ENCODE data around the gene IRAK3. TPM values are rescaled to one million over a fixed set of nuclear protein-coding genes. Genes with fewer than 3 reads are reported as not detected.

The IRAK3 gene
- total RNA-seq, 1 donor from 2014 or later = 4.8 TPM

- no peak for TF ChIP-seq CTCF (IDR thresholded peaks at IDR 0.05; ENCODE audit: borderline replicate concordance)
- intact Hi-C loops (cut with micrococcal nuclease) = no loop called here
- H3K4me1 ChIP-seq = peaks cover 67% of the 10 kb centered on the region
- peaks cover 8% of the 10 kb centered on the region for H3K9me3 ChIP-seq (replicated peaks)
- H3K4me3 ChIP-seq = no peak overlapping the region
- H3K36me3 ChIP-seq = peaks cover 23% of the 10 kb centered on the region
- no peaks in the 10 kb centered on the region for H3K27me3 ChIP-seq (ENCODE audit: low read depth)
- no peak overlapping the region for H3K27ac ChIP-seq (replicated peaks)
- DNase-seq = no peak
Observed at GRCh38 chr12:66164349-66164821, 24.6 kb upstream of the IRAK3 start.

- no peak for DNase-seq
- peaks cover 72% of the 10 kb centered on the region for H3K4me1 ChIP-seq
- no peak overlapping the region for H3K27ac ChIP-seq (replicated peaks)
- H3K9me3 ChIP-seq (replicated peaks) = peaks cover 8% of the 10 kb centered on the region
- intact Hi-C loops (cut with micrococcal nuclease) = no loop called here
- TF ChIP-seq CTCF (IDR thresholded peaks at IDR 0.05; ENCODE audit: borderline replicate concordance) = no peak
- peaks cover 16% of the 10 kb centered on the region for H3K36me3 ChIP-seq
- H3K27me3 ChIP-seq (ENCODE audit: low read depth) = no peaks in the 10 kb centered on the region
- H3K4me3 ChIP-seq = no peak overlapping the region
Observed at GRCh38 chr12:66165141-66165540, 23.9 kb upstream of the IRAK3 start.

- no peak overlapping the region for H3K27ac ChIP-seq (replicated peaks)
- H3K36me3 ChIP-seq = peaks cover 5% of the 10 kb centered on the region
- H3K4me1 ChIP-seq = peaks cover 72% of the 10 kb centered on the region
- H3K4me3 ChIP-seq = no peak overlapping the region
- peaks cover 8% of the 10 kb centered on the region for H3K9me3 ChIP-seq (replicated peaks)
- TF ChIP-seq CTCF (IDR thresholded peaks at IDR 0.05; ENCODE audit: borderline replicate concordance) = no peak
- DNase-seq = no peak
- no peaks in the 10 kb centered on the region for H3K27me3 ChIP-seq (ENCODE audit: low read depth)
- intact Hi-C loops (cut with micrococcal nuclease) = no loop called here
Observed at GRCh38 chr12:66166561-66166960, 22.5 kb upstream of the IRAK3 start.

- peak overlapping the region; percentile 90 for H3K4me3 ChIP-seq
- DNase-seq = no peak
- no peak for TF ChIP-seq CTCF (IDR thresholded peaks at IDR 0.05; ENCODE audit: borderline replicate concordance)
- H3K4me1 ChIP-seq = peaks cover 54% of the 10 kb centered on the region
- H3K36me3 ChIP-seq = peaks cover 5% of the 10 kb centered on the region
- H3K27ac ChIP-seq (replicated peaks) = peak overlapping the region; percentile 99
- intact Hi-C loops (cut with micrococcal nuclease) = no loop called here
- H3K27me3 ChIP-seq (ENCODE audit: low read depth) = no peaks in the 10 kb centered on the region
- peaks cover 8% of the 10 kb centered on the region for H3K9me3 ChIP-seq (replicated peaks)
Observed at GRCh38 chr12:66168410-66168809, 20.6 kb upstream of the IRAK3 start.

- TF ChIP-seq CTCF (IDR thresholded peaks at IDR 0.05; ENCODE audit: borderline replicate concordance) = peak; percentile 78
- Histone ChIP-seq H3K27ac (replicated peaks) (peak within 1 kb of the TSS; percentile 99), H3K9me3 (replicated peaks) (peaks cover 8% of the 10 kb centered on the region), H3K4me1 (peaks cover 43% of the 10 kb centered on the region), H3K4me3 (peak within 1 kb of the TSS; percentile 90), H3K36me3 (peaks cover 5% of the 10 kb centered on the region), H3K27me3 (ENCODE audit: low read depth) (no peaks in the 10 kb centered on the region)
- DNase-seq = peak; percentile 88
- intact Hi-C loops (cut with micrococcal nuclease) = no loop called here
Observed at GRCh38 chr12:66169221-66170170, 19.5 kb upstream of the IRAK3 start, which contains the start of gene TMBIM4. Gene TMBIM4, minus strand, starts transcription at chr12:66169996. Its CDS starts 45 bp downstream, at chr12:66169951.
